GM19438 (cell line): ENCODE measurements around the gene SCAMP2.

Experiments used
- ATAC-seq: cut with Tn5 transposase; IDR thresholded peaks from one replicate; pipeline ENCODE4 v1.9.1; 2021; ENCODE audit warnings: low read depth; ENCODE audit not compliant: unreplicated experiment

The SCAMP2 gene

DNA sequence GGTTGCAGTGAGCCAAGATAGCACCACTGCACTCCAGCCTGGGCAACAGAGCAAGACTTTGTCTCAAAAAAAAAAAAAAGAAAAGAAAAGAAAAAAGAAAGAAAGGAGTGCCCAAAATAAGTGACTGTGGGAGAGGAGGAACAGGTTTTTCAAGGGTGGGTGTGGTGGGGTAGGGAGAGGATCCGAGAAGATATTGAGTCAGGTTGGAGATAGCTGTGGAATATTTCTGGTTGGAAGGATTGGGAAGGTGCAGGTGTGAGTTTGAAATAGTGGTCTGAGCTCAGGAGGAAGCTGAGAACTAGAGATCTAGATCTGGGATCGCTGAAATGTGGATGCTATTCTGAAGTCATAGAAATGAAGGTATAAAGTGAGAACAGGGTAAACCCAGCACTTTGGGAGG is 7.8 kb downstream of the SCAMP2 start:
- no peak for ATAC-seq

DNA sequence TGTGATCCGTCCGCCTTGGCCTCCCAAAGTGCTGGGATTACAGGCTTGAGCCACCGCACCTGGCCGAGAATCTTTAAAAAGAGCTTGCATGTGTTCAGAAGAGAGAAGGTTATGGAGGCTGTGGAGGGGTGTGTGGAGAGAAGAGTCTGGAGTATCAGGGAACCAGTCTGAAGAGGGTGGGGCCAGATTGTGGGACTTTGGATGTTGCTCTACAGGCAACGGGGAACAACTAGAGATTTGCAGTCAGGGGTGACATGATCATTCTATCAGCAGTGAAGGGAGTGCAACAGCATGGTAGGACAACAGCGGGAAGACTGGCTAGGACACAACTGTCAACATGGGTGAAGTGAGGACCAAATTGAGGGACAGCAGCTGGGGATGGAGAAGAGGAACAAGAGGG is 8.9 kb downstream of the SCAMP2 start:
- ATAC-seq = no peak

DNA sequence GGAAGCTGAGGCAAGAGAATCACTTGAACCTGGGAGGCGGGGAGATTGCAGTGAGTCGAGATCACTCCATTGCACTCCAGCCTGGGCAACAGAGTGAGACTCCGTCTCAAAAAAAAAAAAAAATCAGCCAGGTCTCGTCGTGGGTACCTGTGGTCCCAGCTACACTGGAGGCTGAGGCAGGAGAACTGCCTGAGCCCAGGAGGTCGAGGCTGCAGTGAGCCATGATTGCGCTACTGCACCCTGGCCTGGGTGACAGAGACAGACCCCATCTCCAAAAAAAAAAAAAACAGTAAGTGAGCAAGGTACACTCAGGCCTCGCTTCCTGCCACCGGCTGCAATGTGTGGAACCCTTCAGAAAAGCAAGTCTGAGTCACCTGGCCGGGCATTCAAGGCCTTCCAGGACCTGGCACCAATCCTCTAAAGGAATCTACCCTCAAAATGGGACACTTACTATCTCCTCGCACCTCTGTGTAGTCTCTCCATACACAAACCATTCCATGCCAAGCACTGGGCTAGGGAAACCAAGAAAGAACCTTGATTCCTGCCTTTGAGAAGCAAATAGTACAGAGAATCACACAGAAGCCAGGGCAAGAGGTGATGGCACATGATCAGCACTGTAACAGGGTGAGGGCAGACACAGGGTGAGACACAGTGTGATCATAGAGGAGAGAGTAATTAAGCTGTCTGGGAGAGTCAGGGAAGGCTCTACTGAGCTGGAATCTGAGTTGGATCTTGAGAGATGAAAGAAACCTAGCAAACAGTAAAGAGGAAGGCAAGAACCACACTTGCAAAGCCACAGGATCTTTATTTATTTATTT is 9.7 kb downstream of the SCAMP2 start:
- no peak for ATAC-seq

DNA sequence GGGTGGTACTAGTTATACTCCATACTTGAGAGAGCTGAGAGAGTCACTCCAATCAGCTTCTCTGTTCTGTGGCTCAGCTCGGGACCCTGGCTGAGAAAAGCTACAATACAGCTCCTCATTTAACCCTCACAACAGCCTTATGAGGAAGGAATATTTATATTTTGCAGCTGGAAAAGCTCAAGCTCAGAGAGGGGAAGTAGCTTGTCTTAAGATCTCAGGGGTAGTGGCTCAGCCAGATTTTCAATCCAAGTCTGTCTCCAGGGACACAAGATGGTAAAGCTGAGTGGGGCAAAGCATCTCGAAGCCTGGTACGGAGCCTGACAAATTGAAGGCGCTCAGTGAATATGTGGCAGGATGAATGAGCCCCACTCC is 14.8 kb downstream of the SCAMP2 start:
- no peak for ATAC-seq

DNA sequence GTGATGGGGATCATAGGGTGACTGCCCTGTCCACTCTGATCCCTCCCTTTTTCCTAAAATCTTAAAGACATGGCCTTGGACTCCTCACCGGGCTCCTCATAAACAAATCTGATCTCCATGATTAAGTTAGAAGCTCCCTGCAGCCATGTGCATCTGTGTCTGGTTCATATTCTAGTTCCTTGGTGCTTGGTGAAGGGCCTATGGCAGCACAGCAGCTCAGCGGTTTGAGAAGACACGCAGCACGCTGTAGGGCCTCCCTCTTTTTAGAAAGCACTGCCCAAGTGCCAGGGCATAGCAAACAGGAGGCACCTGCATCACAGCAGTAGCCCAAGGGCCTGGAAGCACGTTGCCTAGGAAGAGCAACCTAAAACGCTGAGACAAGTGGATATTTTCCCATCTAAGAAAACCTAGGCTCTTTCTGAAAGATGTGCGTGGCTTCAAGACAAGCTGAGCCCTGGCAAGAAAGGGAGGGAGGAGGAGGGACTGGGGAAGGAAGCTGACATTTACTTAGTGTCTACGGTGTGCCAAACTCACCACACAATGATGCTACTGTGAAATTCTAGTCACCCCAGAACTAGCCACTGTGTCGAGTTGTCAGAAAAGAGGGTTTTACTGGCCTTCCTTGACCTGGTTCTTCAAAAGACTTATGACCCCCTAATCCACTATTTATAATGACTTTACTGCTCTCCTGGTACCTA is 15.3 kb downstream of the SCAMP2 start:
- no peak for ATAC-seq

DNA sequence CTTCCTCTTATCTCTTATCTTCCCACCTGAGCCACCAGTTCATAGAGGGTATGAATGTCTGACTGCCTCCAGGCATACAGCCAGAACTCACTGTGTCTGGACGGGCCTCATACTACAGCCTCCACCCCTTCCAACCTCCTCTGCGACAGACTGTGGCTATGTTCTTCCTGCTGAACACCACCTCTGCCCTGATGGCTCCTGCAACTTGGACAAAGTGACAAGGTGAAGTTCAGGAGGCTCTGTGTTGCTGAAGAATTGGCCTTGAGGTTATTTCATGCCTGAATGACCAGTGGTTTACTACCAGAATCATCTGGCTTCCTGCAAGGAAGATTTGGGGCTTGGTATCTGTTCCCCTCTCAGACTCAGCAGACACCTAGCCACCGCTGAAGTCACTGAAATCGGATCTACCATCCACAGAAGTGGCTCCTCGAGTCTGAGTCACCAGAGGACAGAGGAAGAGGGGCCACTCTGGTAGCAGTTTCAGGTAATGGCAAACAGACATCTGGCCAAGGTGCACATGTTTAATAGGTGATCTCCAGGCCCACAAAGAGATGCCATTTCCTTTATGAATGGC is 16.0 kb downstream of the SCAMP2 start:
- peak; percentile 77 for ATAC-seq

DNA sequence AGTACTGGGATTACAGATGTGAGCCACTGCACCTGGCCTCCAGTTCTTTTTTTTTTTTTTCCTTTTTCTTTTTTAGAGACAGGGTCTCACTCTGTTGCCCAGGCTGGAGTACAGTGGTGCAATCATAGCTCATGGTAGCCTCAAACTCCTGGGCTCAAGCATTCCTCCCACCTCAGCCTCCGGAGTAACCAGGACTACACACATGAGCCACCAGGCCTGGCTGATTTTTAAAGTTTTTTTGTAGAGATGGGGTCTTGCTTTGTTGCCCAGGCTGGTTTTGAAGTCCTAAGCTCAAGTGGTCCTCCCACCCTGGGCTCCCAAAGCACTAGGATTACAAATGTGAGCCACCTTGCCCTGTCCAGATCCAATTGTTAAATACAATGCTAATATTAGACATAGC is 16.6 kb downstream of the SCAMP2 start:
- no peak for ATAC-seq

DNA sequence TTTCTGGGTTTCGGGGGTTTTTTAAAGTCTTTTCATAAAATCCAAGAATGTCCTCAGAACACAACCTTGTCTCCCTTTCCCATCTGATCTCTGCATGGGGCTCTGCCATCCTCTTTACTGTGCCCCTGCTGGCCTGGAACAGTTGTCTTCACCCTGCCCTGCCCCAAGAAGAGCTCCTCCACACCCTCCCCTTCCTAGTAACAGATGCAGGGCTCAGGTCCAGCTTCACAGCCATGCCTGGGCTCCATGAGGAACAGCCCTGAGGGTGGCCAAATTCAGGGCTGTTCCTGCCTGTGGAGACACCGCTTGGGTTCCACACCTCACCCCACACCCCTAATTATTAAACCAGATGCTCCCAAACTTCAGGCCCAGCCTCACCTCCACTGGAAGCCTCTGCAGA is 17.3 kb downstream of the SCAMP2 start:
- no peak for ATAC-seq

DNA sequence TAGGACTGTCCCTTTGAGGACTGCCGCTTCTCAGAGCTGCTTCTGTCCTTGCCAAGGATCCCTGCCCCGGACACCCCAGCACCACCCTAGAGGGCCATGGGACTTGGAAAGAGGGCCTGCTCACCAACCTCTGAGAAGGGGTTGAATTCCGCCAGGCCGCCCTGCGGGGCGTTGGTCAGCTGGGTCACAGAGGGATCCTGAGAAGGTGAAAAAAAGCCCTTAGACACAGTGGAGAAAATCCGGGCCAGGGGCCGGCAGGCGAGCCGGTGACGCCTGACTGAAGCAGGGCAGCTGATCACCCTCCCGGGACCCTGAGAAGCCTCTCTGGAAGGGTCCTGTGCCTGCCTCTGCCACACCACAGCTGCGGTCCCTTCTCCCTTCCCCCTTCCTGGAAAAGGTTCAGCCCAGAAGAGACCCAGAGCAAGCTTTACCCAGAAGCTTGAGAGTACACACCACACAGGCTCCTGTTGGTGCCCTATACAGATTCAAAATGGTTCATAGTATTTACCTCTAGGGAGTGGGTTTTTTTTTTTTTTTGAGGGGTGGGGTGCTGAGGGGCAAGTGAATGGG is 18.6 kb downstream of the SCAMP2 start:
- no peak for ATAC-seq

DNA sequence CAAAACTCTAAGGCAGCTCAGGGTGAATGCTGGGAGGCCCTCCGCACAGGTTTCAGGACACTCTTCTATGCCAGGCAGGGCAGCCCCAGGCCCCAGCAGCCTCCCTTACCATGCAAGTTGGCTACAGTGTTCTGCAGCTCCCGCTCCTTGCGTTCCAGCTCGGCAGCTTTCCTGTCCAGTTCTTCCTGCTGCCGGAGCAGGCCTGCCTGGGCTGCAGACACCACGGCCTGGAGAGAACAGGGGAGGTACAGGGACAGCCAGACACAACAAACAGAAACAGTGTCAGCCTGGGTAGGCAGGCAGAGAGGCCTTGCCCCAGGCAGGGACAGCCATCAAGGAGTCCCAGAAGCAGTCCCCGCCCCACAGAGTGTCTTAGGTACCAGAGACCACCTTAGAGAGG is 21.2 kb downstream of the SCAMP2 start:
- ATAC-seq = no peak

DNA sequence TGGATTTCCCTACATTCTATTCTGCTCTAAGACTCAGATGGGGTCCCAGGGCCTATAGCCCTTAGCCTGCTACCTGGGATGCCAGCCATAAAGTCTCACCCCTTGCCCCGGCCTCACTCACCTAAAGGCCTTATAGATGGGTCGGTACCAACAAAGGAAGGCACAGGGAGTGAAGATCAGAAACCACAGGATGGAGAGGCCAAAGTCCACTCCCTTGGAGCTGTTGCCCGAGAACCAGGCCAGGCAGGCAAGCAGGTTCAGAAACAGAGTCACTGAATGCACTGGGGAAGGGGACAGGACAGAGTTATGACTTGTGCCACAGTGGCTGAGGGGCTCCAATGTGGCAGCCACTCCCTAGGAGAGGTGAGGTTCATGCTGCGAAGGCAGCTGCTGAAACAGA is 22.8 kb downstream of the SCAMP2 start:
- no peak for ATAC-seq

DNA sequence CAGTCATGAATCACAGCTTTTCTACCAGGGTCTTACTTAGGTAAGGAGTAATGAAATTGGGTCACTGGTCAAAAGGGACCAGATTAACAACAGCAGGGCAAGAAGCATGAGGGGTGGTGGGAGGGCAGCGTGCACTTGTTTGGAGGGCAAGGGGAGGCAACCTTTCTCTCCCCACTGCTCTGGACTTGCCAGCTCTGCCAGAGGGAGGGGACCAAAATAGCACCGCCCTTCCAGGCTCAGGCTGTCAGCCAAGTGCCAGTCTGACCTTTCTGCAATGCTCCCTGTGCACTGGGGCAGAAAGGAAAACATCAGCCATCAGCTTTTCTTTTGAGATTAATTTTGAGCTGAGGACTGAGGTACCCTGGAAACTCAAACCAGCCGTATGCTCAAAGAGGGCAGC is 25.7 kb downstream of the SCAMP2 start:
- no peak for ATAC-seq

DNA sequence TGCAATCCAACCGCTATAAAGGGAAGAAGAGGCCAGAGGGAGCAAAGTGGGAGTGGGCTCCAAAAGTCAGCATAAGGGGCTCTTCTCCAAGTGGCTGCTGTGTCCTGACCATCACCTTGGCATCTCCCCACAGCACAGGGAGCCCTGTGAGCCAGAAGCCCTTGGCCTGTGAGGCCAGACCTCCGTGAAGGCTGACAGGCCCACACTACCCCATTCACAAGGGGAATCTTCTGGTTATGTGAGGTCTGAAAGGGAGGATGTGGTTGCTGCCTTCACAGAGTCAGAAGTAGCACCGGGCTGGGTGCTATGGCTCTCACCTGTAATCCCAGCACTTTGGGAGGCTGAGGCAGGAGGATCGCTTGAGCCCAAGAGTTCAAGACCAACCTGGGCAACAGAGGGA is 27.6 kb downstream of the SCAMP2 start:
- no peak for ATAC-seq

DNA sequence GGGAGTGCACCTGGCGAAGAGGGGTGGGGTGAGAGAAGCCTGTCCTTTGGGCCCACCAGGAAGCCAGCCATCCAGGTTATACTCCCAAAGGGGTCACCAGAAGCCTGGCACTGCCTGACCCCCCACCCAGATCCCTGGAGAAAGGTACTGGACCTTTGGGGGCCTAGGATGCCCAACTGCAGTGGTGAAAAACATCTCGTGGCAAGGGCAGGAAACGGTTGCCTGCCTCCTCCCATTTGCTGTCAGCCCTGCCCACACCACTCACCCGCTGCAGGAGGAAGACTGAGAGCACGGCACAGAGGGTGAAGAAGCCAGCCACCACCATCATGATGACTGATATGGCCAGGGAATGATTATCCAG is 28.0 kb downstream of the SCAMP2 start:
- ATAC-seq = no peak

DNA sequence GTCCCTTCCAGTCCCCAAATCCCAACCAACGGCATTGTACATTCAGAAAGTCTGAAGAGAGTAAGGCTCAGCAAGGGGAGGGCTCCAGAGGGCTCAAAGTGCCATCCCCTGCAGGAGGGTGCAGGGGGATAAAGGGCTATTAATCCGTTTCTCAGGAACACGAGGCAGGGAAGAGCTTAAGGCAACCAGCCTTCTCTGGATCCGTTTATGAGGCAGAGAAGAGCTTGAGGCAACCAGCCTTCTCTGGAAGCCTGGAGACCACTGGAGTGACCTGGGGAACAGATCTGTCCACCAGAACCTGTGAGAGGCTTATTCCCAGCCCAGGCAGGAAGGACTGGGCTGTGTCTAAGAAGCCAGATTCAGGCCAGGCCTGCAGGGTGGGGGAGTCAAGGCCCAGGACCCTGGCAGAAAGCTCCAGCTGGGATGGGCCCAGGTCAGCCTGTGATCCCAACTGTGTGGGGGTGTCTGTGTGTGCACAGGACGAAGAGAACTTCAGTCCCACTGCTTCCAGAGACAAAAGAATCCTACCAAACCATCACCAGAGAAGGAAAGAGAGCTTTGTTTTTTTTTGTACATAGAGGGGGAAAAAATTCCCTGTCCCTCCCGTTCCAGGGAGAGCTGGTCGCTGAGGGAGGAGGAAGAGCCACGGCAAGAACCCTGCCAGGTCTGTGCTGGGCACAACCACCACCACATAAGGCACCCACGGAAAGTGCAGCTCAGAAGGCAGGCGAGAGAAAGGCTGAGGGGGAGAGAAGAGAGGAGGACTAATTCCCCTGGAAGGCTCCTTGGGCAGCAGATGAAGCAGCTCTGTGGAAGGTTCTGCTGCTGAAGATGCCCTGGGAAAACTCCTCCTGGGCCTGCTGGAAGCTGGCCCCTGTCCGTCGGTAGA is 28.6 kb downstream of the SCAMP2 start:
- no peak for ATAC-seq

DNA sequence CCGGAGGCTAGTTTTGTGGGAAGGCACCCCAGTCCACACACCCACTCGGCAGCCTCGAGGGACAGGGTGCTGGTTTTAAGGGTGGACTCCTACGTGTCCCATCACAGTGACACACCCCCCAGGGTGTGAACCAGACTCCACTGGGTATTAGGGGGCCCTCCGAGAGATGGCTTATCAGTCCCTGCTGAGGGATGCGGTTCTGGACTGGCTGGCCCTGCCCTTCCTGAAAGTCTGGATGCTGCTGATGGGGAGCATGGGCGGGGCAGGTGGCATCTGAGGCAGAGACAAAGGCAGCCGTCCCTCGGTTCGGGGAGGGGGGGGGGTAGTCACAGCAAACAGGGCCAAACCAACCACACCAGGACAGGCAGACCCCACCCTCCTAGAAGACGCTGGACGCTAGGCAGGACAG is 29.3 kb downstream of the SCAMP2 start:
- ATAC-seq = no peak

DNA sequence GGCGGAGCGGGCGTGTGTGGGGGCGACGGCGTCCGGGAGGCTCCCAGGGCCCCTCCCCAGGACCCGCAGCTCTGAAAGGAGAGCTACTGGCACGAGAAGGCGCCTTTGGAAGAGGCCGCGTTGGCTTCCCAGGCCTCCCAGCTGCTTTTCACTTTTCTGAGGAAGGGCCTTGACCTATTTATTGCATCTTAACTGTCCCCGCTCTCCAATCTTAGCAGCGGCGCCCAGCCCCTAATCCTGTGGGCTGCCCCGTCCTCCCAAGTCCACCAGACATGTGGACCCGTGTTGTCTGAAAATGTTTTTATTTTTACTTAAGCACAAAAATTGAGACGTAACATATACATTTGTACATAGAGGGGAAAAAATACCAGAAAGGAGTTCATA is 29.7 kb downstream of the SCAMP2 start:
- ATAC-seq = no peak

DNA sequence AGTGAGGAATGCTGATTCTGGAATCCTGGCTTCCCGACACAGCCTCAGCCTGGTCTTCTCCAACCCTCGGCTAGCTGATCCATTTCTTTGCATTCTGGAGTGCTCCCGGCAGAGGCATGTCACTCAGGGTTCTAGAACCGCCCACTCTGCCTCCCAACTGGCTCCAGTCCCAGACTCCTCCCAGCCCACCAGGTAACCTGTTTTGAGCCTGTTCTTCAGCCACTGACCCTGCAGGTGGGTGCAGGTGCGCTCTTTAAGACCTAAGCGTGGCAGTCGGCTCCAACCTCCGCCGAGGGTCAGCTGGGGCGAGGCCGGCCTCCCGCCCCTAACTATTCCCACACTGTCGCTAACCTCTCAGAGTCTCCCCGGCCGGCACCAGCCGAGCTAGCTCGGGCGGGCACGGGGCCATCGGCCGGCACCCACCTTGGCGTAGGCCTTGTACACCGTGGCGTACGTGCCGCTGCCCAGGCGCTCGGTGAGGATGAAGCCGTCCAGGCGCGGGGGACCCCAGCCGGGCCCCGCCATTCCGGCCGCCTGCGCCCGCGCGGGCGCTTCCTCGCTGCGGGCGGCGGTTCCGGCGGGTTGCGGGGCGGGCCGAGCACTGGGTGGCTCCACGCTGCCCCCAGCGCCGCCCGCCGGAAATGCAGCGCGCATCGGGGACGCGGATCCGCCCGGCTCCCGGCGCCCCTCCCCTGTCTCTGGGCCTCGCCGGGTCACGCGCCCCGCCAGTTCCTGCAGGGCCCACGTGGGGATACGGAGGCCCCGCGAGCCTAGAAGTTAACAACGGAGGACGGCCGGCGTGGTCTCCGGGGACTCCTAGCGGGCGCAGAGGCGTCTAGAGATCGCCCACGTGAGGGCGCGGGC is 30.4 kb downstream of the SCAMP2 start, which contains the start of gene ULK3:
ULK3 (minus strand) TSS at position 576 of the 864 bp plus-strand sequence; CDS start at position 525, 51 bp downstream.
- peak; percentile 83 for ATAC-seq

DNA sequence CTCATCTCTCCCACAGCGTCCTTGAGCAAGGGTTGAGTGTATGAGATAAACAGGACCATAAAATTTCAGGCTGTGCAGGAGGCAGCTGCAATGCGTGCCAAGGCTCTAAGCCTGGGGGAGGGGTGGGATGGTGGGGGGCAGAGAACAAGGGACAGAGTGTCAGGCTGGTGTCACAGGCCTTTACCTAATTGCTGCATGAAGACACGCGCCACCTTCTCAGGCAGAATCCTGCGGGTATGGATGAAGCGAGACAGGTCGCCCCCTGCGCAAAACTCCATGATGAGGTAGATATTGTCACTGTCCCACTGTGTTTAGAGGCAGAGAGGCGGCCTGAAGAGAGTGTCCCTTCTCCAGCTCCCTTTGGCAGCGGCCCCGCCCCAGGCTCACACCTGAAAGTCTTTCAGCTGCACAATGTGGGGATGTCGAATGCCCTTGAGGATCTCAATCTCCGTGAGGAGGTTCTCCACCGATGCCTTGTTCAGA is 31.2 kb downstream of the SCAMP2 start:
- ATAC-seq = no peak
